Body of pancreas (tissue), 4 donors: ENCODE data around the gene MPDZ.

ENCODE experiments used
- CTCF ChIP-seq, 7 experiments: fragments of 450-650 bp in 4 of 7; fragments of 200-600 bp in 3 of 7; sonication (generic) in 3 of 7; IDR thresholded peaks; one replicate each; pipeline ENCODE4 v1.5.1; 2016 to 2019; ENCODE audit warnings: antibody characterized with exemption in 7 of 7
- POLR2A ChIP-seq, 3 donors: fragments of 450-650 bp; IDR thresholded peaks; one replicate each; pipeline ENCODE4 v1.6.1; 2016; ENCODE audit warnings: antibody characterized with exemption in 3 of 3, mild to moderate bottlenecking in 2 of 3

GRCh38 chr9:13209498-13209897, 70.0 kb downstream of the MPDZ start:
- TF ChIP-seq CTCF (IDR thresholded peaks at IDR 0.05) (no peak), POLR2A (IDR thresholded peaks at IDR 0.05) (no peak)
